GM18499 (cell line): Measurements from ENCODE around the gene NPVF.

ENCODE experiments used
- ATAC-seq: cut with Tn5 transposase; IDR thresholded peaks from one replicate; pipeline ENCODE4 v1.9.1; 2021; ENCODE audit warnings: moderate number of reproducible peaks; ENCODE audit not compliant: insufficient read depth, unreplicated experiment

The NPVF gene

GRCh38 chr7:25235471-25235870 is 7.2 kb upstream of the NPVF start:
- no peak for ATAC-seq

GRCh38 chr7:25234336-25234735 is 6.0 kb upstream of the NPVF start:
- no peak for ATAC-seq

- no peak for ATAC-seq
These were observed 5.1 kb downstream of the NPVF start for GRCh38 chr7:25223206-25223605.

- ATAC-seq, result no peak
These were observed 5.6 kb downstream of the NPVF start for GRCh38 chr7:25222666-25223065.

- ATAC-seq, result no peak
These were observed 7.3 kb downstream of the NPVF start for GRCh38 chr7:25221009-25221408.

- ATAC-seq, result no peak
These were observed 10.1 kb downstream of the NPVF start for GRCh38 chr7:25218191-25218590.

- no peak for ATAC-seq
These were observed 11.4 kb downstream of the NPVF start for GRCh38 chr7:25216837-25217236.

- no peak for ATAC-seq
These were observed 12.5 kb downstream of the NPVF start for GRCh38 chr7:25215694-25216335.

- ATAC-seq, result no peak
These were observed 19.6 kb downstream of the NPVF start for GRCh38 chr7:25208525-25209221.

GRCh38 chr7:25207887-25208286 is 20.4 kb downstream of the NPVF start:
- no peak for ATAC-seq

GRCh38 chr7:25206765-25207164 is 21.5 kb downstream of the NPVF start:
- ATAC-seq, result no peak

- ATAC-seq, result no peak
These were observed 32.0 kb downstream of the NPVF start for GRCh38 chr7:25196132-25196896.

GRCh38 chr7:25194036-25194435 is 34.2 kb downstream of the NPVF start:
- no peak for ATAC-seq

- ATAC-seq, result no peak
These were observed 36.2 kb downstream of the NPVF start for GRCh38 chr7:25192043-25192442.

GRCh38 chr7:25189197-25189596 is 39.1 kb downstream of the NPVF start:
- no peak for ATAC-seq

- no peak for ATAC-seq
These were observed 40.4 kb downstream of the NPVF start for GRCh38 chr7:25187932-25188331.

- no peak for ATAC-seq
These were observed 41.9 kb downstream of the NPVF start for GRCh38 chr7:25186436-25186835.

GRCh38 chr7:25181532-25181931 is 46.8 kb downstream of the NPVF start:
- no peak for ATAC-seq

- no peak for ATAC-seq
These were observed 47.3 kb downstream of the NPVF start for GRCh38 chr7:25180946-25181345.

- ATAC-seq, result peak; percentile 30
These were observed 47.7 kb downstream of the NPVF start for GRCh38 chr7:25180592-25180923.

GRCh38 chr7:25179771-25180591 is 48.3 kb downstream of the NPVF start:
- peak; percentile 77 for ATAC-seq
